HepG2 (cell line): ENCODE results near the gene NRG2. TPM values are rescaled to one million over a fixed set of nuclear protein-coding genes. Genes with fewer than 3 reads are reported as not detected.
A peak's percentile ranks its signal among the peaks of the same experiment; 100 is the strongest.

Source experiments
- ATAC-seq: fragments of 200-7000 bp; cut with Tn5 transposase; 3 replicates; pipeline ENCODE4 v1.9.1; 2020; ENCODE audit warnings: mild to moderate bottlenecking, moderate library complexity
- BruUV-seq: library from RNA; stranded (reverse); fragments of 400-500 nt; replicated peaks from 2 replicates; lab custom pipeline; 2021; lab: Mats Ljungman, UMichigan
- CTCF ChIA-PET: fragments of 300-600 bp; formaldehyde crosslinking; extraction: SDS; loops from one replicate; lab custom pipeline; 2021; ENCODE audit warnings: low total read pairs, inconsistent platforms, low intra/inter-chr PET ratio; lab: Yijun Ruan, JAX
- POLR2A ChIA-PET: fragments of 350-600 bp; sonication (Branson Sonifier 250); formaldehyde crosslinking; loops from one replicate; lab custom pipeline; 2020; ENCODE audit warnings: antibody characterized with exemption, inconsistent platforms; lab: Yijun Ruan, JAX
- DNase-seq: peaks from one replicate; pipeline ENCODE4 v3.0.0-alpha.2; 2015; ENCODE audit warnings: low spot score
- FAIRE-seq: peaks from 3 replicates; lab custom pipeline; 2011; peaks lifted over from hg19 to GRCh38; lab: Jason Lieb, UNC
- H2AFZ ChIP-seq: one replicate; pipeline ENCODE4 v1.6.1; 2011; ENCODE audit warnings: low read length, inconsistent platforms
- H3K27ac ChIP-seq: fragments of 300-600 bp; 3 replicates; pipeline ENCODE4 v1.8.0; 2011; ENCODE audit warnings: mixed run types, mild to moderate bottlenecking, mixed read lengths, low read length, inconsistent platforms; ENCODE audit not compliant: insufficient read depth; ENCODE audit errors: extremely low read length
- H3K27me3 ChIP-seq, 2 experiments: fragments of 200-600 bp in 1 of 2; 2 replicates in 1 of 2; 3 replicates in 1 of 2; pipeline versions ENCODE4 v1.6.0 to v1.8.0; 2011; ENCODE audit warnings: low read length in 2 of 2, mild to moderate bottlenecking in 2 of 2, moderate library complexity in 2 of 2, inconsistent platforms in 1 of 2; ENCODE audit not compliant: insufficient read depth in 2 of 2, control insufficient read depth in 1 of 2
- H3K36me3 ChIP-seq, 2 experiments: fragments of 200-600 bp in 1 of 2; replicated peaks in 1 of 2; 2 replicates in 1 of 2; 3 replicates in 1 of 2; pipeline versions ENCODE4 v1.5.1 to v1.8.0; 2011; ENCODE audit warnings: low read length in 2 of 2, inconsistent platforms in 1 of 2; ENCODE audit not compliant: insufficient read depth in 2 of 2, control insufficient read depth in 1 of 2
- H3K4me1 ChIP-seq: 2 replicates; pipeline ENCODE4 v1.5.1; 2012; ENCODE audit warnings: low read length, inconsistent platforms; ENCODE audit not compliant: insufficient read depth
- H3K4me2 ChIP-seq: 2 replicates; pipeline ENCODE4 v1.6.0; 2011; ENCODE audit warnings: low read depth, low read length, inconsistent platforms
- H3K4me3 ChIP-seq, 3 experiments: fragments of 200-600 bp in 1 of 3; sonication (generic), shearing (Covaris generic) in 1 of 3; replicated peaks in 1 of 3; 2 replicates each; pipeline ENCODE4 v1.5.1; 2011 to 2016; ENCODE audit warnings: low read length in 3 of 3, inconsistent platforms in 2 of 3, low read depth in 2 of 3, mild to moderate bottlenecking in 2 of 3, control low read depth in 1 of 3, mixed read lengths in 1 of 3; ENCODE audit not compliant: insufficient read depth in 1 of 3
- H3K79me2 ChIP-seq: one replicate; pipeline ENCODE4 v1.6.1; 2011; ENCODE audit warnings: low read length, inconsistent platforms; ENCODE audit not compliant: insufficient read depth
- H3K9ac ChIP-seq: 2 replicates; pipeline ENCODE4 v1.6.0; 2011; ENCODE audit warnings: mild to moderate bottlenecking, low read depth, low read length, inconsistent platforms; ENCODE audit not compliant: insufficient read depth
- H3K9me3 ChIP-seq: 2 replicates; pipeline ENCODE4 v1.5.1; 2012; ENCODE audit warnings: mild to moderate bottlenecking, low read length
- H4K20me1 ChIP-seq: 2 replicates; pipeline ENCODE4 v1.6.0; 2011; ENCODE audit warnings: inconsistent platforms, mild to moderate bottlenecking, low read length, moderate library complexity; ENCODE audit not compliant: insufficient read depth
- AGO2 ChIP-seq: fragments of 200-400 bp; formaldehyde crosslinking; optimal IDR thresholded peaks from 2 replicates; pipeline ENCODE3; 2017; ENCODE audit warnings: mild to moderate bottlenecking, low read depth, low read length, moderate library complexity
- HMGXB3 ChIP-seq: sonication (generic); formaldehyde crosslinking; IDR thresholded peaks from 2 replicates; pipeline ENCODE4 v1.4.0; 2020; ENCODE audit warnings: missing genetic modification reagents, borderline replicate concordance
- HNRNPH1 ChIP-seq: fragments of 200-400 bp; formaldehyde crosslinking; optimal IDR thresholded peaks from 2 replicates; pipeline ENCODE3; 2017; ENCODE audit warnings: mild to moderate bottlenecking, low read depth, low read length
- HOXA9 ChIP-seq: sonication (generic); formaldehyde crosslinking; IDR thresholded peaks from 2 replicates; pipeline ENCODE4 v1.8.1; 2022; ENCODE audit warnings: missing genetic modification reagents, mild to moderate bottlenecking, moderate library complexity, borderline replicate concordance
- SALL1 ChIP-seq: sonication (generic); formaldehyde crosslinking; IDR thresholded peaks from 2 replicates; pipeline ENCODE4 v1.8.0; 2022; ENCODE audit warnings: mild to moderate bottlenecking, missing genetic modification reagents
- ZNF543 ChIP-seq: sonication (generic); formaldehyde crosslinking; IDR thresholded peaks from 2 replicates; pipeline ENCODE4 v1.4.0; 2020; ENCODE audit warnings: mild to moderate bottlenecking, missing genetic modification reagents
- ZNF589 ChIP-seq: sonication (generic); formaldehyde crosslinking; conservative IDR thresholded peaks from 2 replicates; pipeline ENCODE4 v1.8.0; 2022; ENCODE audit warnings: mild to moderate bottlenecking, moderate library complexity, missing genetic modification reagents
- ZNF605 ChIP-seq: sonication (generic); formaldehyde crosslinking; IDR thresholded peaks from 2 replicates; pipeline ENCODE4 v1.8.0; 2022; ENCODE audit warnings: mild to moderate bottlenecking, missing genetic modification reagents
- WGBS: methylation state at CpG from one replicate; pipeline ENCODE4 v1.1.6; 2017; ENCODE audit warnings: low lambda C conversion rate; 5-methylcytosine and 5-hydroxymethylcytosine counted together
- in situ Hi-C: cut with HindIII; loops from 2 replicates; pipeline ENCODE4 v1.10.0; 2017; ENCODE audit warnings: low pct_unique_long_range_greater_than_20kb; ENCODE audit not compliant: extremely low pct_ligation_motif_present
- intact Hi-C: fragments of 100-400 bp; cut with micrococcal nuclease; formaldehyde crosslinking; loops from one replicate; pipeline ENCODE4 v1.10.0; 2022; ENCODE audit not compliant: unreplicated experiment
- polyA plus RNA-seq, 8 experiments: library from polyadenylated mRNA; depleted of rRNA in 3 of 8; stranded (reverse) in 7 of 8; unstranded in 1 of 8; fragments of >200 nt; fragmentation: Illumina TruSeq in 4 of 8; extraction: Trizol in 4 of 8; gene quantifications; 2 replicates each; pipeline versions ENCODE4 v1.2.1 to v1.2.3, GENCODE V29; 2011 to 2016; ENCODE audit warnings: low read depth in 4 of 8, missing spikeins in 1 of 8, mixed read lengths in 1 of 8; ENCODE audit not compliant: insufficient read depth in 1 of 8
- total RNA-seq, 5 experiments: library from RNA; depleted of rRNA; stranded (reverse); fragments of >200 nt; fragmentation: Illumina TruSeq; extraction: Trizol; gene quantifications; 2 replicates each; pipeline ENCODE4 v1.2.3, GENCODE V29; 2016; ENCODE audit warnings: low read depth in 1 of 5
- TF ChIP-seq, protein P1 (sequence below): sonication (generic); formaldehyde crosslinking; IDR thresholded peaks from 2 replicates; pipeline ENCODE4 v1.5.0; 2020; ENCODE audit warnings: mild to moderate bottlenecking, missing genetic modification reagents, borderline replicate concordance

The NRG2 gene
- total and polyA plus RNA-seq, 2 of the 13 experiments (the other 11 are each of a cell fraction or from before 2014, with no cell fraction given) = not detected

DNA sequence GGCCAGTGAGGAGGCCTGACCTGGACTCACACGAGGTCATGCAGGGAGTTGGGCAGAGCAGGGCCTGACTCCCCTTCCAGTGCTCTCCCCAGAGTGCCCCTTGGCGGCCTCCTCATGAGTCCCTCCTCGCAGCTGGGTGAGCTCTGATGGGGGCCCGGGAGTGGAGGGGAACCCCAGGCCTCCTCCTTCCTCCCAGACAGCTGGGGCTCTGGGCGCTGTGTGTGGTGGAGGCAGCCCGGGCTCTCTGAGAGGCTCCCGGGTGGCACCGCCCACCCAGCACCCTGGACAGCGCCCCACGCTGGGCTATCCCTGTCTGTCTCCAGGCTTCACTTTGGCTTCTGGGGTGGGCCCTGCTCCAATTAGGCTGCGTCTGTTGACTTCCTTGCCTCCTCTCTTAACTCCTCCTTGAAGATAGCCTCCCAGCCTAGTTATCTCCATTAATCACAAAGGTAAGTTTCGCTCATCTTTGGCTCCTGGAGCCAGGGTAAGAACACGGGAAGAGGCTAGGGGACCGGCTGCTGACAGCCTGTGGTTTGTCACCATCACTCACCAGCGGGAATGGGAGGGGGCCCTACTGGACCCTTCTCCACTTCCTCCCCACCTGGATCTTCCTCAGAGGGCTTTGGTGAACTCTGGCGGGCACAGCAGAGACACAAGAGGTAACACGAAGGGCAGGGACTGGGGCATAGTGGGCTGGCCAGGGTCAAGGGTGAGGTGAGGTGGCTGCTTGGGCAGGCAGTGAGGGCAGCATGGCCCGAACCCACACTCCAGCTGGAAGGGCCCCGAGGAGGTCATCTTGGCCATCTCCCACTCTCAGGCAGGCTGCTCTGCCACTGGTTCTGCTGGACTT lies 234.4 kb downstream of the NRG2 start (continued):
- TF ChIP-seq HNRNPH1 (no peak), ZNF543 (CRISPR knock-in tag) (no peak), SALL1 (0 out of 2 replicates have a peak, but pooled peaks have one; percentile 16), ZNF589 (CRISPR knock-in tag) (no peak), ZNF605 (0 out of 2 replicates have a peak, but pooled peaks have one; percentile 27)

GRCh38 chr5:139807647-139808030 lies 235.5 kb downstream of the NRG2 start:
- DNase-seq = no peak
- H2AFZ ChIP-seq = no peak overlapping the region
- ChIA-PET CTCF (no interaction called here), POLR2A (no interaction called here)
- H3K4me1 ChIP-seq = no peaks in the 10 kb centered on the region
- no peaks in the 10 kb centered on the region for H3K9me3 ChIP-seq
- in situ Hi-C loops (no loop called here), intact Hi-C loops (no loop called here)
- no peak for ATAC-seq
- WGBS = 14% methylated on average over 6 of the region's 6 CpGs
- no peaks in the 10 kb centered on the region for H3K36me3 ChIP-seq
- H3K9ac ChIP-seq = no peak overlapping the region
- peaks cover 9 to 32% of the 10 kb centered on the region in 2 experiments; a peak in 4 of 5 replicates for H3K27me3 ChIP-seq
- no peak overlapping the region for H3K27ac ChIP-seq
- no TSS peak for BruUV-seq
- no peak overlapping the region for H3K4me3 ChIP-seq
- no peak overlapping the region for H3K4me2 ChIP-seq
- H4K20me1 ChIP-seq = peaks cover 2% of the 10 kb centered on the region; the same call in 1 of the 2 replicates
- FAIRE-seq = no peak
- no peaks in the 10 kb centered on the region for H3K79me2 ChIP-seq
- TF ChIP-seq HMGXB3 (no peak), AGO2 (no peak), HOXA9 (no peak)
- TF ChIP-seq, protein P1, sequence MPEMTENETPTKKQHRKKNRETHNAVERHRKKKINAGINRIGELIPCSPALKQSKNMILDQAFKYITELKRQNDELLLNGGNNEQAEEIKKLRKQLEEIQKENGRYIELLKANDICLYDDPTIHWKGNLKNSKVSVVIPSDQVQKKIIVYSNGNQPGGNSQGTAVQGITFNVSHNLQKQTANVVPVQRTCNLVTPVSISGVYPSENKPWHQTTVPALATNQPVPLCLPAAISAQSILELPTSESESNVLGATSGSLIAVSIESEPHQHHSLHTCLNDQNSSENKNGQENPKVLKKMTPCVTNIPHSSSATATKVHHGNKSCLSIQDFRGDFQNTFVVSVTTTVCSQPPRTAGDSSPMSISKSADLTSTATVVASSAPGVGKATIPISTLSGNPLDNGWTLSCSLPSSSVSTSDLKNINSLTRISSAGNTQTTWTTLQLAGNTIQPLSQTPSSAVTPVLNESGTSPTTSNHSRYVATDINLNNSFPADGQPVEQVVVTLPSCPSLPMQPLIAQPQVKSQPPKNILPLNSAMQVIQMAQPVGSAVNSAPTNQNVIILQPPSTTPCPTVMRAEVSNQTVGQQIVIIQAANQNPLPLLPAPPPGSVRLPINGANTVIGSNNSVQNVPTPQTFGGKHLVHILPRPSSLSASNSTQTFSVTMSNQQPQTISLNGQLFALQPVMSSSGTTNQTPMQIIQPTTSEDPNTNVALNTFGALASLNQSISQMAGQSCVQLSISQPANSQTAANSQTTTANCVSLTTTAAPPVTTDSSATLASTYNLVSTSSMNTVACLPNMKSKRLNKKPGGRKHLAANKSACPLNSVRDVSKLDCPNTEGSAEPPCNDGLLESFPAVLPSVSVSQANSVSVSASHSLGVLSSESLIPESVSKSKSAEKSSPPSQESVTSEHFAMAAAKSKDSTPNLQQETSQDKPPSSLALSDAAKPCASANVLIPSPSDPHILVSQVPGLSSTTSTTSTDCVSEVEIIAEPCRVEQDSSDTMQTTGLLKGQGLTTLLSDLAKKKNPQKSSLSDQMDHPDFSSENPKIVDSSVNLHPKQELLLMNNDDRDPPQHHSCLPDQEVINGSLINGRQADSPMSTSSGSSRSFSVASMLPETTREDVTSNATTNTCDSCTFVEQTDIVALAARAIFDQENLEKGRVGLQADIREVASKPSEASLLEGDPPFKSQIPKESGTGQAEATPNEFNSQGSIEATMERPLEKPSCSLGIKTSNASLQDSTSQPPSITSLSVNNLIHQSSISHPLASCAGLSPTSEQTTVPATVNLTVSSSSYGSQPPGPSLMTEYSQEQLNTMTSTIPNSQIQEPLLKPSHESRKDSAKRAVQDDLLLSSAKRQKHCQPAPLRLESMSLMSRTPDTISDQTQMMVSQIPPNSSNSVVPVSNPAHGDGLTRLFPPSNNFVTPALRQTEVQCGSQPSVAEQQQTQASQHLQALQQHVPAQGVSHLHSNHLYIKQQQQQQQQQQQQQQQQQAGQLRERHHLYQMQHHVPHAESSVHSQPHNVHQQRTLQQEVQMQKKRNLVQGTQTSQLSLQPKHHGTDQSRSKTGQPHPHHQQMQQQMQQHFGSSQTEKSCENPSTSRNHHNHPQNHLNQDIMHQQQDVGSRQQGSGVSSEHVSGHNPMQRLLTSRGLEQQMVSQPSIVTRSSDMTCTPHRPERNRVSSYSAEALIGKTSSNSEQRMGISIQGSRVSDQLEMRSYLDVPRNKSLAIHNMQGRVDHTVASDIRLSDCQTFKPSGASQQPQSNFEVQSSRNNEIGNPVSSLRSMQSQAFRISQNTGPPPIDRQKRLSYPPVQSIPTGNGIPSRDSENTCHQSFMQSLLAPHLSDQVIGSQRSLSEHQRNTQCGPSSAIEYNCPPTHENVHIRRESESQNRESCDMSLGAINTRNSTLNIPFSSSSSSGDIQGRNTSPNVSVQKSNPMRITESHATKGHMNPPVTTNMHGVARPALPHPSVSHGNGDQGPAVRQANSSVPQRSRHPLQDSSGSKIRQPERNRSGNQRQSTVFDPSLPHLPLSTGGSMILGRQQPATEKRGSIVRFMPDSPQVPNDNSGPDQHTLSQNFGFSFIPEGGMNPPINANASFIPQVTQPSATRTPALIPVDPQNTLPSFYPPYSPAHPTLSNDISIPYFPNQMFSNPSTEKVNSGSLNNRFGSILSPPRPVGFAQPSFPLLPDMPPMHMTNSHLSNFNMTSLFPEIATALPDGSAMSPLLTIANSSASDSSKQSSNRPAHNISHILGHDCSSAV (CRISPR knock-in tag) = no peak
